HG02678 (cell line): Measurements from ENCODE around the gene CD9.

Source experiments
- ATAC-seq: cut with Tn5 transposase; IDR thresholded peaks from one replicate; pipeline ENCODE4 v1.9.1; 2021; ENCODE audit warnings: mild to moderate bottlenecking, moderate library complexity; ENCODE audit not compliant: unreplicated experiment

Gene CD9

DNA sequence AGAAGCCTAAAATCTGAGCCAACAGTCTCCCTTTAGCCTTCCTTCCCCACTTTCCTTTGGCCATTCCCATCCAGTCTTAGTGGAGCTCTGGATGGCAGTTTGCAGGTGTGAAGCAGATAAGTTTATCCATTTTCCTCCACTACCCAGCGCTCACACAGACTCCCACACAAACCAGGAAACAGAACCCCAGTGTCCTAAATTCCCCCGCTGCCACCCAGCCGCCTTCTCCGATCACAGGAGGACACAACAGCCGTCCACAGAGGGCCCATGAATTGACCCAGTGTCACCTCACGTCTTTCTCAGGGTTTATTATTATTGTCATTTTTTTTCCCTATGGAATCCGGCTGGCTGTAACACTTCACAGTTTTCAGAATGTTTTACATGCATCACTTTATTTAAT lies 16.4 kb downstream of the CD9 start:
- no peak for ATAC-seq

GRCh38 chr12:6218347-6218925 lies 18.2 kb downstream of the CD9 start:
- no peak for ATAC-seq

DNA sequence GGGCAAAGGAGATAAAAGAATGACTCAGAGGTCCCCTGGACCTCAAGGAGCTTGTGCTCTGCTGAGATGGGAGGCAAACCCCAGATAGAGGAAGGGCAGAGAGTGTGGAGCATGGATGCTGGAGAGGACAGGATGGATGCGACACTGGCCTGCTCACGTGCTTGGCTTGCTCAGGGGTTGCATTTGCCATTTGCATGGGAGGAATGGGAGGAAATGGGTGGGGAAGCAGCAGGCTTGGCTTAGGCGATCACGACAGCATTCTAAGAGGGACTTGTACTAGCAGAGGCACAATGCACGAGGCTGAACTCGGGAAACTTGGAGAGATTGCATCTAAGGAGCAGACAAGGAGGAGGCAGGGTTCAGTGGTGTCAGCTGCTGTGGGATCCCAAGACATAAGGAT lies 19.8 kb downstream of the CD9 start:
- ATAC-seq = no peak

GRCh38 chr12:6221146-6221545 lies 20.9 kb downstream of the CD9 start:
- no peak for ATAC-seq

DNA sequence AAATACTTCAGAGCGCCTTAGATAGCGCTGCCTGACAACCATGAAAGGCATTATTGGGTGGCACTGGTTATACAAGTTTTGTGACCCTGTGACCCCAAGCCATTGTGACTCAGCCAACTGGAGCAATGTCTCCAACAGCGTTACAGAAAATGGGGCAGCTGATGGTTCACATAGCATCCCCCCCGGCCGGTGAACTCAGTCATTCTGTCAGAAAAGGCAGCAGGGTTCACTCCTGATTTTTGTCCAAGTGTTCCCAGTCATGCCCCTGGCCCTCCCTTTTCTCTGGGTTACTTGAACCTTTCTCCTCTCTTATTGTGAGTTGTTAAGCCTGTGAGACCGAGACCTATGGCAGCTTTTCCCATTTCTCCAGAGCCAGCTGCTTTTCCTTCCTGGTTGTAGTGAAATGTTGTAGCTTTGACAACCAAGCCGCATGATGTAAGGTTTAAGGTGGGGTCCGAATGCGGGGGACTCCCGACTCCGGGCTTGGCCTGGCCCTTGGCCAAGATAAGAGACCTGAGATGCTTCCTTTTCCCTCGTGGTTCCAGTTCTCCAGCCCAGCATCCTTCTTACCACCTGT lies 22.0 kb downstream of the CD9 start:
- ATAC-seq = no peak

DNA sequence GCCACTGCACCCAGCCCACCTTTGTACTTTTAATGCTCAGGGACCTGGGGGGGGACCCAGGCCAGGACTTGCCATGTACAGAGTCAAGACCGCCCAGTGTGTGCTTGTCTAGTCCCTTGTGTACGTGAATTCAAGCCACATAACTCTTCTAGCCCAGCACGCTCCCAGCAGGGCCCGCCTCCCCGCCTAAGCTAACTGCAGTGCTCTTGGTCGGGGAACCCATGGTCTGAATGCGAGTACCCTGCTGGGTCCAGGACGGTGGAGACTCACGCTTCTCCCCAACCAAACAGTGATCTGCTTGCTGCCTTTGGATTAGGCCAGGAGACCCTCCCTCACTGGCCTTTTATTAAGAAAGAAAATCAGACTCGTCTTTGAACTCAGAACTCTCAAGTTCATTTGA lies 23.3 kb downstream of the CD9 start:
- no peak for ATAC-seq

- no peak for ATAC-seq
Observed at GRCh38 chr12:6224550-6224949, 24.4 kb downstream of the CD9 start.

GRCh38 chr12:6225630-6226001 lies 25.4 kb downstream of the CD9 start:
- no peak for ATAC-seq

- ATAC-seq = no peak
Observed at GRCh38 chr12:6226002-6226678, 25.9 kb downstream of the CD9 start.

DNA sequence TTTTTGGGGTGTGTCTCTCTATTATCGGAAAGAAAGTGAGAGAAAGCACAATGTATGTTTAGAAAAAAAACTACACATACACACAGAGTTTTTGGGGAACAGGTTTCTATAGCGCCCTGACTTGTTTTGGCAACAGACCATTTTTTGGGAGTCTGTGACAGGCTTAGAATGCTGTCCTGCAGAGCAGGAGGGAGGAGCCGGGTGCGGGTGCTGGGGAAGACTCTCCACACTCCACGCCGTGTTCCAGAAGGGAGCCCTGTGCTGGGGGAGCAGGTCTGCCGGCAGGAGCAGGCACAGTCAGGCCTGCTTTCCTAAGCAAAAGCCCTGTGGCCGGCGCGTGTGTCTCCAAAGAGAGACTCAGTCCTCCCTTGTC lies 26.5 kb downstream of the CD9 start:
- ATAC-seq = no peak

DNA sequence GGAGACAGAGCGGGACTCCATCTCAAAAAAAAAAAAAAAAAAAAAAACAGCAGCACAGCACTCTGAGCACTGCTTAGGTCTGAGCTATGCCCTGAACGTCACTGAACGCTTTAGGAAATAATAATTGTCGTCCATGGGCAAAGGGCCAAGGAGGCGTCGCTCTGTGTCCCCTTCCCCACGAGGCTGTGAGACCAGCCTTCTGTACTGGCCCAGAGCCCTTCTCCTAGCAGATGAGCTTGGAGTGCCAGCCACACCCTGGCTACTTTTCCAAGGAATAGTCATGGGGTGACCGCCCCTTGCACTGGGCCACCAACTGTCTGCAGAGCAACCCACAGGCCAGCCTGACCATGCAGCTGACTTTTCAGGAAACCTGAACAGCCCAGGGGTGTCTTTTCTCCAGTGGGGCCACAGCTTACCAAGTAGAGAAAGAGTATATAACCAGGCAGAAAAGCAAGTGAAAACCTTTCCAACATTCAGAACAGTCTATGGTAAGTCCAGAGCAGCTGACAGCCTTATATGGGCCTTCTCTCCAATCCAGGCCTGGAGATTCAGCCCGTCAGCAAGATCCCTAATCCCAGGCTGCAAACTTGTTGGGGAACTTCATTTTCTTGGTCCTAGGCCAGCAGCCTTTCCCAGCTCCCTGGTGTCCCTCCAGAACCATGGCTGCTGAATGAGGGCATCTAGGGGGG lies 28.5 kb downstream of the CD9 start:
- no peak for ATAC-seq

- no peak for ATAC-seq
Observed at GRCh38 chr12:6229224-6230218, 29.3 kb downstream of the CD9 start.

- ATAC-seq = peak; percentile 71
Observed at GRCh38 chr12:6230321-6231110, 30.3 kb downstream of the CD9 start.

DNA sequence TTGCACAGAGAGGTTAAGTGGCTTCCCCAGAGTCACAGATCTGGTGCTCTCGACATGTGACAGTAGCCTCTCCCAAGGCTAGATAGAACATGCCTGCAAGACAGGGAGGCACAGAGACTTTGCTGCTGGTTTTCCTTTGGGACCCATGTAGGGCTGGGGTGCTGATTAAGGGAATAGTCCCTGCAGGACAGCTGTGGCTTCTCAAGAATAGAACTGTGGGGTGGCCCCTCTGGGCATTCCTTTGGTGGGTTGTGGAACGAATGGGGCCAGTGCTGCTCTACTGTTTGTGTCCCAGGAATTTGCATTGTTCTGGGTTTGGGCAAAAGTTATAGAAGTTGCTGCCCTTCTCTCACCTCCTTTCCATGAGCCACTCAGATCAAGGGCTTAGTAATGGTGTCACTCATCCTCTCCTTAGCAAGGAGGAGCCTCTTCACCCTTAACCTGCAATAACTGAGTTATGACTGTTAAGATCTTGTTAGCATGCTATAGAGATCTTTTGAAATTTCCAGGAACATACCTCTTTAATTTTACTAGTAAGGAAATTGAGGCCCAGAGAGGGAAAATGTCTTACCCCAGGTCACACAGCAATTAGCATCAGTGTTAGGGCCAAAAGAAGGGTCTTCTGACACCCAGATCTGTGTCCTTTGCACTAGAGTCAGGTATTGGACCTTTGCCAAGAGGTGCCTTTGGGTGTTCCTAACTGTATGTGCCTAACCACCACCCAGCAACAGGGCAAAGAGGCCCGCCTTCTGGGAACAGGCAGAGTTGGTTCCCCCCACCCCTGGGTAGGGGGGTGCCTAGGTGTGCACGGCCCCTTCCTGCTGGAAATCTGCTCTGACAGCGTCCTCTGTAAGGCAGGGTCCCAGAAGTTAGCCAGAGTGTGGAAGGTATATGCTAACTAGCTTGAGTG lies 31.4 kb downstream of the CD9 start:
- no peak for ATAC-seq

DNA sequence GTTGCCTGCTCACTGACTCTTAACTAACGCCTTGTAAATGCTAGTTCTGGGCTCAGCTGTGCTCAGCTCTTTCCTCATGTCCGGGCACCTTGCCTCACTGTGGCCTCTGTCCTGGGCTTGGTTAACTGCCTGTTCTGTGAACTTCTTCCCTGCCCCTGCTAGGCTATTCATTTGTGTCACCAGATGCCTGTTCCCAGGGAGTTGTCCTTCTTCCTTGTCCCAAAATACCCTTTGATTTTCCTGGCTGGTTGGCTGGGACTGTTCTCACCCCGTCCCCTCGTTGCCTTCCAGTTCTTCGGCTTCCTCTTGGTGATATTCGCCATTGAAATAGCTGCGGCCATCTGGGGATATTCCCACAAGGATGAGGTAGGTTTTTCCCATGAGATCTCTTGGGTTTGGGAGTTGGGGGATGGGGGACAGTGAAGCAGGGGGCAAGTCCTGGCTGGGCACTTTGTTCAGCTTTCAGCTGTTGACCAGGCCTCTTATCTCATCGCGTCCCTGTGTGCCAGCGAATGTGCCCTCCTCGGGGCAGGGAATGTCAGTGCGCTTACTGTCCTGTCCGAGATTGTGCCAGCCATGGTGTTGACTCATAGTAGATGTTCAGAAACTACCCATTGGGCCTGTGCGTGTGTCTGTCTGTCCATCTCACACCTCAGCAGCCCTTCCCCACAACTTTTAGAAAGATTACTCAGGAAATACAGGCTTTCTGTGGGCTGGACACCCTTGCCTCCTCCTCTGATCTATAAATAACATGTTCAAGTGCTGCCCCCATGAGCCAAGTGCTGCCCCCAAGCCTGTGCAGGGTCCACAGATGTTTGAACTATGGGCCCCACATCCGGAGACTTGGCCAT lies 33.1 kb downstream of the CD9 start:
- ATAC-seq = no peak

DNA sequence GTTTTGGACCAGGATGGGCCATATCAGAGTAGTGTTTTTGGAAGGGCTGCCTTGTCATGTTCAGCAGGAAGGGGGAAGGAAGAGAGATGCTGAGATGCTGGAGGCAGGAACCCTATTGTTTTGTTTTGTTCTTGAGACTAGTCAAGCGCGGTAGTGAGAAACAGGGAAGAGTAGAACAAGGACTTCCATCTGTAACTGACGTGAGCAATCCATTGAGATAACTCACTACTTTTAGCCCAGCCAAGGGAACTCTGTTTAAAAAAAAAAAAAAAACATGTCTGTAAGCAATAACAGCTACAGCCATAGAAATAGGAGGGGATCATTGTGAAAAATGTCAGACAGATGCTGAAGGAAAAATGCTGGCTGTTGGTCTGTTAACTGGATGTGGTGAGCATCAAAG lies 34.0 kb downstream of the CD9 start:
- no peak for ATAC-seq

- no peak for ATAC-seq
Observed at GRCh38 chr12:6234906-6235305, 34.7 kb downstream of the CD9 start.

DNA sequence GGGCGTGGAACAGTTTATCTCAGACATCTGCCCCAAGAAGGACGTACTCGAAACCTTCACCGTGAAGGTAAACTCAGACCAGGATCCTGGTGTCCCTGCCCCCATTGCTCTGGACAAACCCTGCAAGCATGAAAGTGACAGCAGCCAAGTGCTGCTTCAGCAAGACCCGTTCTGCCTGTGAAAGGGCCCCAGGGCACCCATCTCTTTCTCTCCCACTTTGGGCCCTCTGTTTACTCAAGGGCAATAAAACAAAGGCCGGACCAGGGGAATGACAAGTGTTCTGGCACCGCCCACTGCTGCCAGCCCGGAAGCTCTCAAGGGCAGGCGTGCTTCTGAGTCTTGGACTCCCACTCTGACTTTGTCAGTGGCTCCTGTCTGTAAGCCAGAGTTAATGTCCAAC lies 35.3 kb downstream of the CD9 start:
- ATAC-seq = no peak
